WTC11 (cell line): ENCODE results near the gene FICD. TPM values are rescaled to one million over a fixed set of nuclear protein-coding genes. Genes with fewer than 3 reads are reported as not detected.

ENCODE experiments used
- ATAC-seq: fragments of 200-7000 bp; cut with Tn5 transposase; 2 replicates; pipeline ENCODE4 v1.10.0; 2021; ENCODE audit warnings: mild to moderate bottlenecking, moderate library complexity
- CTCF ChIA-PET: fragments of 300-600 bp; sonication (Branson Sonifier 250); formaldehyde crosslinking; loops from one replicate; lab custom pipeline; 2021; ENCODE audit warnings: antibody characterized with exemption; lab: Charles Lee
- POLR2A ChIA-PET: fragments of 350-600 bp; sonication (Branson Sonifier 250); formaldehyde crosslinking; loops from one replicate; lab custom pipeline; 2021; ENCODE audit warnings: antibody characterized with exemption; lab: Charles Lee
- DNase-seq: peaks from one replicate; pipeline ENCODE4 v3.0.0; 2021; ENCODE audit warnings: low spot score
- H3K27ac Mint-ChIP-seq: 2 replicates; pipeline ENCODE4 v1.8.0; 2021; ENCODE audit warnings: mixed read lengths
- H3K27me3 Mint-ChIP-seq: 2 replicates; pipeline ENCODE4 v1.8.0; 2021; ENCODE audit warnings: low read depth, mild to moderate bottlenecking, moderate library complexity, mixed read lengths
- H3K36me3 Mint-ChIP-seq: 2 replicates; pipeline ENCODE4 v1.8.0; 2021; ENCODE audit warnings: mixed read lengths
- H3K4me1 Mint-ChIP-seq: 2 replicates; pipeline ENCODE4 v1.8.0; 2022; ENCODE audit warnings: mixed read lengths
- H3K4me3 Mint-ChIP-seq: 2 replicates; pipeline ENCODE4 v1.8.0; 2021; ENCODE audit warnings: mild to moderate bottlenecking, moderate library complexity, mixed read lengths
- H3K9me3 Mint-ChIP-seq: 2 replicates; pipeline ENCODE4 v1.8.0; 2021; ENCODE audit warnings: mixed read lengths
- CREM ChIP-seq: sonication (generic); formaldehyde crosslinking; IDR thresholded peaks from 2 replicates; pipeline ENCODE4 v1.8.1; 2022; ENCODE audit warnings: mild to moderate bottlenecking, missing genetic modification reagents, moderate library complexity
- ESRRA ChIP-seq: sonication (generic); formaldehyde crosslinking; IDR thresholded peaks from 2 replicates; pipeline ENCODE4 v1.8.1; 2022; ENCODE audit warnings: mild to moderate bottlenecking, missing genetic modification reagents, borderline replicate concordance
- ETV6 ChIP-seq: sonication (generic); formaldehyde crosslinking; IDR thresholded peaks from 2 replicates; pipeline ENCODE4 v1.8.1; 2022; ENCODE audit warnings: mild to moderate bottlenecking, missing genetic modification reagents
- GABPB1 ChIP-seq: sonication (generic); formaldehyde crosslinking; IDR thresholded peaks from 2 replicates; pipeline ENCODE4 v1.8.1; 2023; ENCODE audit warnings: mild to moderate bottlenecking, missing genetic modification reagents
- TCF7 ChIP-seq: sonication (generic); formaldehyde crosslinking; IDR thresholded peaks from 2 replicates; pipeline ENCODE4 v1.8.0; 2022; ENCODE audit warnings: mild to moderate bottlenecking, low read depth, missing genetic modification reagents, moderate library complexity
- TEAD1 ChIP-seq: sonication (generic); formaldehyde crosslinking; IDR thresholded peaks from 2 replicates; pipeline ENCODE4 v1.8.0; 2022; ENCODE audit warnings: mild to moderate bottlenecking, missing genetic modification reagents
- TEAD4 ChIP-seq: sonication (generic); formaldehyde crosslinking; IDR thresholded peaks from 2 replicates; pipeline ENCODE4 v1.8.0; 2022; ENCODE audit warnings: mild to moderate bottlenecking, missing genetic modification reagents
- ZNF263 ChIP-seq: sonication (generic); formaldehyde crosslinking; IDR thresholded peaks from 2 replicates; pipeline ENCODE4 v1.8.1; 2022; ENCODE audit warnings: low read depth, mild to moderate bottlenecking, moderate library complexity, missing genetic modification reagents
- ZNF317 ChIP-seq: sonication (generic); formaldehyde crosslinking; IDR thresholded peaks from 2 replicates; pipeline ENCODE4 v1.8.1; 2023; ENCODE audit warnings: low read depth, mild to moderate bottlenecking, moderate library complexity, missing genetic modification reagents, borderline replicate concordance
- total RNA-seq: library from RNA; stranded (reverse); gene quantifications from 3 replicates; pipeline ENCODE4 v1.2.3, GENCODE V29; 2021
- TF ChIP-seq, protein P1 (sequence below): sonication (generic); formaldehyde crosslinking; IDR thresholded peaks from 2 replicates; pipeline ENCODE4 v1.8.1; 2023; ENCODE audit warnings: mild to moderate bottlenecking, missing genetic modification reagents, borderline replicate concordance
- TF ChIP-seq, protein P2 (sequence below): sonication (generic); formaldehyde crosslinking; conservative IDR thresholded peaks from 2 replicates; pipeline ENCODE4 v1.8.1; 2023; ENCODE audit warnings: mild to moderate bottlenecking, low read depth, missing genetic modification reagents, moderate library complexity
- TF ChIP-seq, protein P3 (sequence below): sonication (generic); formaldehyde crosslinking; IDR thresholded peaks from 2 replicates; pipeline ENCODE4 v1.8.0; 2023; ENCODE audit warnings: missing genetic modification reagents, mild to moderate bottlenecking, borderline replicate concordance

Gene FICD
- total RNA-seq, 1 experiment from 2014 or later: 6.3 TPM

GRCh38 chr12:108559748-108560147, 44.7 kb downstream of the FICD start:
- Mint-ChIP-seq H3K36me3 (peaks cover 31% of the 10 kb centered on the region), H3K4me1 (peaks cover 40% of the 10 kb centered on the region)

DNA sequence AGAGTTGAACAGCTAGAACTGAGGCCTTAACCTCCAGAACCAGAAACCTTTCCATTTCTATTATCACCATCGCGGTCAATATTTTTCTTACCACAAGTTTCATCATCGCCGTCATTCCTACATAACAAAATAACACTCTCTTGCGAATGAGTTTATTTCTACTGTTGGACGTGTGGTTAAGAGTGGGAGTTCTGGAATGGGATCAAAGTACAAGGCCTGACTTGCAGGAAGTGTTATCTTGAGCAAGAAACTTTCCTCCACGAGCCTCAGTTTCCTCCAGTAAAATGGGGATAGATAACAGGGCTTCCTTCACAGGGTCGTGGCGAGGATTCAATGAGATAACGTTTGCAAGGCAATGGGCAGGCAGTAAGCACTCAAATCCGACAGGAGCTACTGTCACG, 45.2 kb downstream of the FICD start:
- H3K4me3 Mint-ChIP-seq: peak overlapping the region; percentile 100
- no peaks in the 10 kb centered on the region for H3K9me3 Mint-ChIP-seq
- ATAC-seq (no peak), DNase-seq (no peak)
- CTCF ChIA-PET: interaction anchor here (1.9 kb wide), 1 partner anchor 53 kb away, joined by 4 read pairs; no protein-coding TSS in a partner anchor
- peaks cover 36% of the 10 kb centered on the region for H3K4me1 Mint-ChIP-seq
- POLR2A ChIA-PET: interaction anchor here (1.2 kb wide), 1 partner anchor 170 kb away, joined by 4 read pairs; no protein-coding TSS in a partner anchor
- H3K27me3 Mint-ChIP-seq: no peaks in the 10 kb centered on the region
- TF ChIP-seq TEAD1 (no peak), GABPB1 (CRISPR knock-in tag) (peak; percentile 53; the same call in 1 of the 2 replicates)
- TF ChIP-seq, all 79 proteins: peak for 1
- H3K27ac Mint-ChIP-seq: peak overlapping the region; percentile 96
- H3K36me3 Mint-ChIP-seq: peaks cover 36% of the 10 kb centered on the region

More at GRCh38 chr12:108559748-108560147, 44.7 kb downstream of the FICD start:
- DNase-seq (no peak), ATAC-seq (no peak)
- no peak for TF ChIP-seq ZNF263
- TF ChIP-seq ZNF317 (CRISPR knock-in tag): no peak
- TF ChIP-seq, protein P1, sequence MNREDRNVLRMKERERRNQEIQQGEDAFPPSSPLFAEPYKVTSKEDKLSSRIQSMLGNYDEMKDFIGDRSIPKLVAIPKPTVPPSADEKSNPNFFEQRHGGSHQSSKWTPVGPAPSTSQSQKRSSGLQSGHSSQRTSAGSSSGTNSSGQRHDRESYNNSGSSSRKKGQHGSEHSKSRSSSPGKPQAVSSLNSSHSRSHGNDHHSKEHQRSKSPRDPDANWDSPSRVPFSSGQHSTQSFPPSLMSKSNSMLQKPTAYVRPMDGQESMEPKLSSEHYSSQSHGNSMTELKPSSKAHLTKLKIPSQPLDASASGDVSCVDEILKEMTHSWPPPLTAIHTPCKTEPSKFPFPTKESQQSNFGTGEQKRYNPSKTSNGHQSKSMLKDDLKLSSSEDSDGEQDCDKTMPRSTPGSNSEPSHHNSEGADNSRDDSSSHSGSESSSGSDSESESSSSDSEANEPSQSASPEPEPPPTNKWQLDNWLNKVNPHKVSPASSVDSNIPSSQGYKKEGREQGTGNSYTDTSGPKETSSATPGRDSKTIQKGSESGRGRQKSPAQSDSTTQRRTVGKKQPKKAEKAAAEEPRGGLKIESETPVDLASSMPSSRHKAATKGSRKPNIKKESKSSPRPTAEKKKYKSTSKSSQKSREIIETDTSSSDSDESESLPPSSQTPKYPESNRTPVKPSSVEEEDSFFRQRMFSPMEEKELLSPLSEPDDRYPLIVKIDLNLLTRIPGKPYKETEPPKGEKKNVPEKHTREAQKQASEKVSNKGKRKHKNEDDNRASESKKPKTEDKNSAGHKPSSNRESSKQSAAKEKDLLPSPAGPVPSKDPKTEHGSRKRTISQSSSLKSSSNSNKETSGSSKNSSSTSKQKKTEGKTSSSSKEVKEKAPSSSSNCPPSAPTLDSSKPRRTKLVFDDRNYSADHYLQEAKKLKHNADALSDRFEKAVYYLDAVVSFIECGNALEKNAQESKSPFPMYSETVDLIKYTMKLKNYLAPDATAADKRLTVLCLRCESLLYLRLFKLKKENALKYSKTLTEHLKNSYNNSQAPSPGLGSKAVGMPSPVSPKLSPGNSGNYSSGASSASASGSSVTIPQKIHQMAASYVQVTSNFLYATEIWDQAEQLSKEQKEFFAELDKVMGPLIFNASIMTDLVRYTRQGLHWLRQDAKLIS (CRISPR knock-in tag): no peak
- no peak for TF ChIP-seq TEAD4
- TF ChIP-seq, protein P2, sequence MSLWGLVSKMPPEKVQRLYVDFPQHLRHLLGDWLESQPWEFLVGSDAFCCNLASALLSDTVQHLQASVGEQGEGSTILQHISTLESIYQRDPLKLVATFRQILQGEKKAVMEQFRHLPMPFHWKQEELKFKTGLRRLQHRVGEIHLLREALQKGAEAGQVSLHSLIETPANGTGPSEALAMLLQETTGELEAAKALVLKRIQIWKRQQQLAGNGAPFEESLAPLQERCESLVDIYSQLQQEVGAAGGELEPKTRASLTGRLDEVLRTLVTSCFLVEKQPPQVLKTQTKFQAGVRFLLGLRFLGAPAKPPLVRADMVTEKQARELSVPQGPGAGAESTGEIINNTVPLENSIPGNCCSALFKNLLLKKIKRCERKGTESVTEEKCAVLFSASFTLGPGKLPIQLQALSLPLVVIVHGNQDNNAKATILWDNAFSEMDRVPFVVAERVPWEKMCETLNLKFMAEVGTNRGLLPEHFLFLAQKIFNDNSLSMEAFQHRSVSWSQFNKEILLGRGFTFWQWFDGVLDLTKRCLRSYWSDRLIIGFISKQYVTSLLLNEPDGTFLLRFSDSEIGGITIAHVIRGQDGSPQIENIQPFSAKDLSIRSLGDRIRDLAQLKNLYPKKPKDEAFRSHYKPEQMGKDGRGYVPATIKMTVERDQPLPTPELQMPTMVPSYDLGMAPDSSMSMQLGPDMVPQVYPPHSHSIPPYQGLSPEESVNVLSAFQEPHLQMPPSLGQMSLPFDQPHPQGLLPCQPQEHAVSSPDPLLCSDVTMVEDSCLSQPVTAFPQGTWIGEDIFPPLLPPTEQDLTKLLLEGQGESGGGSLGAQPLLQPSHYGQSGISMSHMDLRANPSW (CRISPR knock-in tag): no peak
- TF ChIP-seq ETV6 (CRISPR knock-in tag): no peak
- TF ChIP-seq, protein P3, sequence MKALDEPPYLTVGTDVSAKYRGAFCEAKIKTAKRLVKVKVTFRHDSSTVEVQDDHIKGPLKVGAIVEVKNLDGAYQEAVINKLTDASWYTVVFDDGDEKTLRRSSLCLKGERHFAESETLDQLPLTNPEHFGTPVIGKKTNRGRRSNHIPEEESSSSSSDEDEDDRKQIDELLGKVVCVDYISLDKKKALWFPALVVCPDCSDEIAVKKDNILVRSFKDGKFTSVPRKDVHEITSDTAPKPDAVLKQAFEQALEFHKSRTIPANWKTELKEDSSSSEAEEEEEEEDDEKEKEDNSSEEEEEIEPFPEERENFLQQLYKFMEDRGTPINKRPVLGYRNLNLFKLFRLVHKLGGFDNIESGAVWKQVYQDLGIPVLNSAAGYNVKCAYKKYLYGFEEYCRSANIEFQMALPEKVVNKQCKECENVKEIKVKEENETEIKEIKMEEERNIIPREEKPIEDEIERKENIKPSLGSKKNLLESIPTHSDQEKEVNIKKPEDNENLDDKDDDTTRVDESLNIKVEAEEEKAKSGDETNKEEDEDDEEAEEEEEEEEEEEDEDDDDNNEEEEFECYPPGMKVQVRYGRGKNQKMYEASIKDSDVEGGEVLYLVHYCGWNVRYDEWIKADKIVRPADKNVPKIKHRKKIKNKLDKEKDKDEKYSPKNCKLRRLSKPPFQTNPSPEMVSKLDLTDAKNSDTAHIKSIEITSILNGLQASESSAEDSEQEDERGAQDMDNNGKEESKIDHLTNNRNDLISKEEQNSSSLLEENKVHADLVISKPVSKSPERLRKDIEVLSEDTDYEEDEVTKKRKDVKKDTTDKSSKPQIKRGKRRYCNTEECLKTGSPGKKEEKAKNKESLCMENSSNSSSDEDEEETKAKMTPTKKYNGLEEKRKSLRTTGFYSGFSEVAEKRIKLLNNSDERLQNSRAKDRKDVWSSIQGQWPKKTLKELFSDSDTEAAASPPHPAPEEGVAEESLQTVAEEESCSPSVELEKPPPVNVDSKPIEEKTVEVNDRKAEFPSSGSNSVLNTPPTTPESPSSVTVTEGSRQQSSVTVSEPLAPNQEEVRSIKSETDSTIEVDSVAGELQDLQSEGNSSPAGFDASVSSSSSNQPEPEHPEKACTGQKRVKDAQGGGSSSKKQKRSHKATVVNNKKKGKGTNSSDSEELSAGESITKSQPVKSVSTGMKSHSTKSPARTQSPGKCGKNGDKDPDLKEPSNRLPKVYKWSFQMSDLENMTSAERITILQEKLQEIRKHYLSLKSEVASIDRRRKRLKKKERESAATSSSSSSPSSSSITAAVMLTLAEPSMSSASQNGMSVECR: no peak
- TF ChIP-seq TCF7: no peak
- TF ChIP-seq CREM (CRISPR knock-in tag): no peak
- no peak for TF ChIP-seq ESRRA
- Mint-ChIP-seq H3K27me3 (no peaks in the 10 kb centered on the region), H3K27ac (peak overlapping the region; percentile 96), H3K9me3 (no peaks in the 10 kb centered on the region), H3K4me3 (peak overlapping the region; percentile 100)
- ChIA-PET POLR2A (interaction anchor here (0.7 kb wide), 1 partner anchor 9 kb away, joined by 7 read pairs; no protein-coding TSS in a partner anchor), CTCF (interaction anchor here (1.9 kb wide), 1 partner anchor 53 kb away, joined by 4 read pairs; no protein-coding TSS in a partner anchor)
